Fibroblast of the aortic adventitia (primary cell): ENCODE results near the gene CORIN. TPM values are rescaled to one million over a fixed set of nuclear protein-coding genes. Genes with fewer than 3 reads are reported as not detected.

ENCODE experiments used
- DNase-seq: peaks from one replicate; pipeline ENCODE4 v3.0.0-alpha.2; 2010; ENCODE audit warnings: low read depth
- H3K4me3 ChIP-seq: 2 replicates; pipeline ENCODE4 v1.5.1; 2011; ENCODE audit warnings: low read depth, mild to moderate bottlenecking, control low read depth, low read length, moderate library complexity
- CTCF ChIP-seq: IDR thresholded peaks from 2 replicates; pipeline ENCODE4 v1.5.1; 2011; ENCODE audit warnings: mild to moderate bottlenecking, low read length, control low read depth, inconsistent platforms; ENCODE audit not compliant: insufficient read depth
- total RNA-seq: library from RNA; depleted of rRNA; stranded (reverse); fragments of >200 nt; gene quantifications from 2 replicates; pipeline ENCODE4 v1.2.3, GENCODE V29; 2012; ENCODE audit warnings: low replicate concordance

Gene CORIN
- total RNA-seq, 1 donor = under 0.01 TPM

GRCh38 chr4:47631161-47631560 is 206.7 kb downstream of the CORIN start:
- no peak for DNase-seq
- TF ChIP-seq CTCF = no peak
- H3K4me3 ChIP-seq = no peak overlapping the region

- DNase-seq = peak; percentile 39
- no peak overlapping the region for H3K4me3 ChIP-seq
- no peak for TF ChIP-seq CTCF
These were observed 213.8 kb downstream of the CORIN start for GRCh38 chr4:47624031-47624441.

GRCh38 chr4:47621181-47621580 is 216.7 kb downstream of the CORIN start:
- no peak for DNase-seq
- H3K4me3 ChIP-seq = no peak overlapping the region
- no peak for TF ChIP-seq CTCF

GRCh38 chr4:47619691-47620090 is 218.2 kb downstream of the CORIN start:
- no peak for DNase-seq
- H3K4me3 ChIP-seq = no peak overlapping the region
- TF ChIP-seq CTCF = no peak

GRCh38 chr4:47617607-47618006 is 220.3 kb downstream of the CORIN start:
- TF ChIP-seq CTCF = no peak
- no peak for DNase-seq
- H3K4me3 ChIP-seq = no peak overlapping the region

GRCh38 chr4:47615385-47615784 is 222.5 kb downstream of the CORIN start:
- peak; percentile 23 for DNase-seq
- H3K4me3 ChIP-seq = no peak overlapping the region

More at GRCh38 chr4:47615385-47615784, 222.5 kb downstream of the CORIN start:
- no peak for TF ChIP-seq CTCF
